ENCODE data around the gene GSG1.
A peak's percentile ranks its signal among the peaks of the same experiment; 100 is the strongest.
"Not testable (repeated sequence)": the region's sequence is repeated elsewhere in the genome, so short reads cannot be mapped to it uniquely, and the experiment has no call there.

GSG1 gene

GRCh38 chr12:13049816-13050215, 53.7 kb downstream of the GSG1 start:
- DNase-seq: no peak

- DNase-seq: no peak
These were observed 56.5 kb downstream of the GSG1 start for GRCh38 chr12:13046964-13047363.

- no peak for DNase-seq
These were observed 57.7 kb downstream of the GSG1 start for GRCh38 chr12:13045816-13046215.

GRCh38 chr12:13044906-13045299, 58.6 kb downstream of the GSG1 start:
- DNase-seq: no peak

- peak; percentile 91 for DNase-seq
These were observed 59.2 kb downstream of the GSG1 start, which contains the start of gene FAM234B for GRCh38 chr12:13044002-13044905. Gene FAM234B, plus strand, starts transcription at chr12:13044381. Its CDS starts 23 bp downstream, at chr12:13044404.

- no peak for DNase-seq
These were observed 60.7 kb downstream of the GSG1 start for GRCh38 chr12:13042666-13043230.

GRCh38 chr12:13041224-13041623, 62.2 kb downstream of the GSG1 start:
- no peak for DNase-seq

GRCh38 chr12:13039328-13039956, 64.0 kb downstream of the GSG1 start:
- no peak for DNase-seq

- no peak for DNase-seq
These were observed 64.8 kb downstream of the GSG1 start for GRCh38 chr12:13038491-13039161.

GRCh38 chr12:13036881-13037280, 66.6 kb downstream of the GSG1 start:
- no peak for DNase-seq

GRCh38 chr12:13035335-13035734, 68.1 kb downstream of the GSG1 start:
- DNase-seq: not testable (repeated sequence)
